A172 (cell line): ENCODE results near the gene AGAP4. TPM values are rescaled to one million over a fixed set of nuclear protein-coding genes. Genes with fewer than 3 reads are reported as not detected.
"Not testable (repeated sequence)": the region's sequence is repeated elsewhere in the genome, so short reads cannot be mapped to it uniquely, and the experiment has no call there.

Experiments
- DNase-seq: peaks from one replicate; pipeline ENCODE4 v3.0.0-alpha.2; 2015; ENCODE audit warnings: low spot score
- total RNA-seq: library from RNA; depleted of rRNA; stranded (reverse); fragments of >200 nt; shearing (Covaris generic); gene quantifications from 2 replicates; pipeline ENCODE4 v1.2.3, GENCODE V29; 2014; rRNA removed

The AGAP4 gene
- total RNA-seq: 3.2 and 10.5 TPM in 2 replicates

GRCh38 chr10:45847400-45847799 lies at the start of gene AGAP4:
AGAP4 (minus strand) TSS chr10:45847500; CDS start chr10:45847347, 153 bp downstream.
- DNase-seq: not testable (repeated sequence)

DNA sequence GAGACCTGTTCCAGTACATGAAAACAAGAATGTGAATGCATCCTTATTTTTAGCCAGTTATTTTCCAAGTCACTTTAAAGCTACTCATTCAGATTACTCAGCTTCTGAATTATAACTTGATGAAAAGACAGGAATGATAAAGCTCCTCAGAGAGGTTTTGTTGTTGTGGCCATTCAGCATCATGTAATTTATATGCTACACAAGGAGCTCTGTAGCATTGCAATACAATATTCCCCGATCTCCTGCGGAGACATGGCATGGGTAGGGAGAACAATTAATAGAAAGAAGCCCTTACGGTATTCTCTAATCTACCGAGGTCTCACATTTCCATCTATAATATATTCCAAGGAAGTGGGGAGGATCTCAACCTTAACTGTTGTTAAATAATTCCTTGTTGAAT lies 43.4 kb upstream of the AGAP4 start:
- not testable (repeated sequence) for DNase-seq

GRCh38 chr10:45889539-45890230 lies 42.4 kb upstream of the AGAP4 start:
- DNase-seq: not testable (repeated sequence)

DNA sequence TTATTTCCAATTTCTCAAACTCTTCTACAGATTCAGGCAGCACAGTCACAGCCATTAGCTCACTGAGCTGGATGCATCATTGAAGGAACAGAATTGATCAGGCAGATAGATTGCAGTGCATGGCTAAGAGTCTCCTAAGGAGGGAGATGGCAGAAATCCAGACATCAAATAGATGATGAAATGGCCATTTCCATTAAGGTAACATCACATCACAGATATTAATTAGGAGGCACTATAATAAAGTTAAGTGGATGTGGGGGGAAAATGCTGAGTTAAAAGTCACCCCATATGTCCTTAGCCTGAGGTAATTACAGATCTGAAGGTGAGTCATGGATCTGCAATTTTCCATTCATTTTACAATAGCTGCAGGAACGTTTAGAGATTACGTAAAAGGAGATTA lies 35.6 kb upstream of the AGAP4 start:
- DNase-seq: peak; percentile 0

DNA sequence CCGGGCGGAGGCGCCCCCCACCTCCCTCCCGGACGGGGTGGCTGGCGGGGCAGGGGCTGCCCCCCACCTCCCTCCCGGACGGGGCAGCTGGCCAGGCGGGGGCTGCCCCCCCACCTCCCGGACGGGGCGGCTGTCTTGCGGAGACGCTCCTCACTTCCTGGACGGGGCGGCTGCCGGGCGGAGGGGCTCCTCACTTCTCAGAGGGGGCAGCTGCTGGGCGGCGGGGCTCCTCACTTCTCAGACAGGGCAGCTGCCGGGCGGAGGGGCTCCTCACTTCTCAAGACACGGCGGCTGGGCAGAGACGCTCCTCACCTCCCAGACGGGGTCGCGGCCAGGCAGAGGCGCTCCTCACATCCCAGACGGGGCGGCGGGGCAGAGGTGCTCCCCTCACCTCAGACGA lies 18.1 kb upstream of the AGAP4 start:
- not testable (repeated sequence) for DNase-seq

- DNase-seq: not testable (repeated sequence)
Measured at GRCh38 chr10:45864264-45864663, 17.0 kb upstream of the AGAP4 start.

- DNase-seq: not testable (repeated sequence)
Measured at GRCh38 chr10:45863632-45864031, 16.3 kb upstream of the AGAP4 start.

DNA sequence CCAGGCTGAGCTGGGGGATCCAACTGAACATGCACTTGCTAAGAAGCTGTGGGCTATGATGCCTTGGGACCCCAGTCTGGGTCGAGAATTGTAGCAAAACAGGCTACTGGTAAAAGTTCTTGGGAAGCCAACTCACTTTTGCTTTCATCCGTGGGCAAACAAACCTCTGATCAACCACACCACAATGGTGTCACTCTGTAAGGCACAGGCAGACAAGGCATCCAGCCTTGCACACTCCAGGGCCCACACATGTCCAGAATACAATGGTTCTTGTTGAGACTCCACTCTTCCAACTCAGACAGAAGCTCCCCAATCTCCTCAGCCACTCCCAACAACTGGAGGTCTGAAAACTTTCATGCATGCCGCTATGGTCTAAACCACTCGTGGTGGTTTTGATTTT lies 10.6 kb upstream of the AGAP4 start:
- not testable (repeated sequence) for DNase-seq

DNA sequence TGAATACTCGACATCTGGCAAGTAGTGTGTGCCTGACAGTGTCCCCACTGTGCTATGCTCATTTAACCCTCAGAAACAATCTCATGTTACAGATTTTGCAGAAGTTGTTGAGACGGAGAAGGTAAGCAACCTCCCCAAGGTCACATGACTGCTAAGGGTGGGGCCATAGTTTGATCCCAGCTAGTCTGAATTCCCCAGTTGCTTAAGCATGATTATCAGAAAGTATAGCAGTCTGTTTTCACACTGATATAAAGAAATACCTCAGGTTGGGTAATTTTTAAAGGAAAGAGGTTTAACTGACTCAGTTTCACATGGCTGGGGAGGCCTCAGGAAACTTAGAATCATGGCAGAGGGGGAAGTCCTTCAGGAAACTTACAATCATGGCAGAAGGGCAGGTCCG lies 1.2 kb upstream of the AGAP4 start:
- not testable (repeated sequence) for DNase-seq

DNA sequence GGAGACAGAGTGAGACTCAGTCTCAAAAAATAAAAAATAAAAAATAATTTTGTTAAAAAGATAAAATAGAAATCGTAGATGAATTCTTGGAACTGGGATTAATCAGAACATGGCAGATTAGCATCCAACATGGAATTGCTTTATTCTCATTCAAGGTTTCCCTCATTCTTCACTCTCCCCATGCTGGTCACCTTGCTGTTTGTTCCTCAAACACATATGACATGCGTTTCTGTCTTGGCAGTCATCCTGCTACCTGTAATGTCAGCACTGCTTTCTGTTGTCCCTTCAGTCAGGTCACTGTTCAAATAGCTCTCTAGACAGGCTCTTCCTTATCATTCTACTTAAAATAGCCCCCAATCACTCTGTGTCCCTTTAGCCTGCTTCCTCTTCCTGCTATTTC lies 24.4 kb downstream of the AGAP4 start:
- DNase-seq: not testable (repeated sequence)

- DNase-seq: not testable (repeated sequence)
Measured at GRCh38 chr10:45820107-45820830, 27.0 kb downstream of the AGAP4 start.

GRCh38 chr10:45819552-45819951 lies 27.7 kb downstream of the AGAP4 start:
- DNase-seq: no peak

GRCh38 chr10:45817912-45818311 lies 29.4 kb downstream of the AGAP4 start:
- DNase-seq: no peak

GRCh38 chr10:45817130-45817859 lies 30.0 kb downstream of the AGAP4 start:
- no peak for DNase-seq

GRCh38 chr10:45814146-45814545 lies 33.2 kb downstream of the AGAP4 start:
- DNase-seq: peak; percentile 8

DNA sequence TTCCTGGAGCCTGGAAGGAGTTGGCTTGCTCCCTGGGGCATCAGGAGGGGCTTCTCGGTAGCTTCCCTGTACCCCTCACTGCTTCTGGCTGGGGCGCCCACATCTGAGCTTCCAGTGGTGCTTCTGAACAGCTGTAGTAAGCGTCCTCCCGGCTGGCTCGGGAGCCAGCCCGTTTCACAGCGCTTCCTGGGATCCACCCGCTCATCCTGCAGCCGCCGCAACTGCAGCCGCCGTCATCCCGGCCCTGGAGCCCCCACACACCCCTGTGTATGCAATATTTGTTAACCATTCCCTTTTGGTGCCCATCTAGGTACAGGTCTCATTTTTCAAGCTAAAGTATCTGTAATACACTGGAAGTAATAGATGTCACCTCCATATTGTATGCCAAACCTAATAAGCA lies 34.3 kb downstream of the AGAP4 start:
- not testable (repeated sequence) for DNase-seq

GRCh38 chr10:45811075-45811474 lies 36.2 kb downstream of the AGAP4 start:
- no peak for DNase-seq

GRCh38 chr10:45809837-45810236 lies 37.5 kb downstream of the AGAP4 start:
- no peak for DNase-seq

DNA sequence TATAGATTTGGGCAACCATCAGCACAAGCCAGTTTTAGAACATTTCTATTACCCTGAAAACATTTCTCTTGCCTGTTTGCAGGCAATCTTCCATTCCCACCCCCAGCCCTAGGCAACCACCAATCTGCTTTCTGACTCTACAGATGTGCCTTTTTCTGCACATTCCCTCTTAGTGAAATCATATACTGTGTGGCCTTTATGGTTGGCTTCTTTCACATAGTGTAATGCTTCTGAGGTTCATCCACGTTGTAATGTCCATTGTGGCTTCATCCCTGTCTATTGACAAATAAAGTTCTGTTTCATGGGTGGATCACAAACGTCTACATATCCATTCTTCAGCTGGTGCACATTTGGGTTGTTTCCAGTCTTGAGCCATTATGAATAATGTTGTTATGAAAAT lies 42.3 kb downstream of the AGAP4 start:
- not testable (repeated sequence) for DNase-seq

GRCh38 chr10:45803060-45804010 lies 44.0 kb downstream of the AGAP4 start:
- DNase-seq: peak; percentile 83

DNA sequence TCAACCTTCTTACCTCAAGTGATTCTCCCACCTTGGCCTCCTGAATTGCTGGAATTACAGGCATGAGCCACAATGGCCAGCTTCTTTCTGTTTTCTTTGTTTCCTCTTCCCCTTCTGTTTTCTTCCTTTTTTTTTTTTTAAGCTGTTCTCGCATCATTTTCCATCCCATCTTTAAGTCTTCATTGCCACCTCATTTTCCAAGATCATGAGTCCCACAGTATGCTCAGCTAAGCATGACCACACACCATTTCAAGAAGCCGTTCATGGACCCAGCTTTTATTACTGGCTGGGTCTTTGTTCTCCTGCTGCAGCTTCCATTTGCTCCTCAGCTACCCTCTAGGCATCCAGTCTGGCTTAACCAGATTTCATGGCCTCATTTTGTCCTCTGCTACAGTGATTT lies 52.5 kb downstream of the AGAP4 start:
- DNase-seq: not testable (repeated sequence)
